ENCODE measurements around the gene KLHDC1.
A peak's percentile ranks its signal among the peaks of the same experiment; 100 is the strongest.
"Not testable (repeated sequence)": the region's sequence is repeated elsewhere in the genome, so short reads cannot be mapped to it uniquely, and the experiment has no call there.

The KLHDC1 gene

DNA sequence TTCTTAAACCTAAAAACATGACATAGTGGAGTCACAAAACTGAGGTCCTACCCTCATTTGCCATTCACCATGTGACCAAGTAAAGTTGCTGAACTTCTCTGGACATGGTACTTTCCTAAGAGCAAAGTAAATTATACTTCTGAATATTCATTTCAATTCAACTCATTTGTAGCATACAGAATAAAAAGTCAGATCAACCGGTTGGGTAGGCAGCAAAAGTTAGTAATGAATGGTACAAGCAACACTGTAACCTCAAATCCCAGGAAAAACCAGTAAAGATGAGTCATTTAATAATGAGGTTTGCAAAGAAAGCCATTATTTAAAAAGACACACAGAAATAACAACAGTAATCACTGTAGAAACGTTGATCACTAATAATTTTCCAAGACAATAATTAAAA, 13.6 kb upstream of the KLHDC1 start:
- TF ChIP-seq POLR2AphosphoS5 (IDR thresholded peaks at IDR 0.05; ENCODE audit: low read depth, low read length): no peak
- FAIRE-seq (no peak), DNase-seq (ENCODE audit: insufficient read length, low spot score) (no peak)

DNA sequence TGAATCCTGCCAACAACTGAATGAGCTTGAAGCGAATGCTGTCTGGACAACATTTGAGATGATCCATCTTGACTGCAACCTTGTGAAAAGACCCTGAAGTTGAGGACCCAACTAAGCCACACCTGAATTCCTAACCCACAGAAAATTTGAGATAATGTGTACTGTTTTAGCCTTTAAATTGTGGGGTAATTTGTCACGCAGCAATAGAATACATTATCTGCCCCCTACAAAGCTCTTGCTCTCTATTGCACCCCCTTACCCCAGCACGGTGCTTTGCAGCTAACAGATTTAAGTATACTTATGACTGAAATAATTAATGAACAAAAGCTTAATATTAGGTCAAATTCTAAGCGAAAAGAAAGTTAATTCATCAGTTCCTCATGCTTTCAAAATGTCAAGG, 6.5 kb upstream of the KLHDC1 start:
- TF ChIP-seq POLR2AphosphoS5 (IDR thresholded peaks at IDR 0.05; ENCODE audit: low read depth, low read length) (no peak), POU2F2 (IDR thresholded peaks at IDR 0.05; ENCODE audit: low read depth, low read length) (no peak), PAX5 (IDR thresholded peaks at IDR 0.05; ENCODE audit: insufficient read depth, low read length, severe bottlenecking) (no peak), TAF1 (IDR thresholded peaks at IDR 0.05; ENCODE audit: low read depth, low read length) (no peak), POLR2A (IDR thresholded peaks at IDR 0.05; ENCODE audit: low read depth, low read length) (no peak)
- DNase-seq (ENCODE audit: insufficient read length, low spot score) (no peak), FAIRE-seq (no peak)

DNA sequence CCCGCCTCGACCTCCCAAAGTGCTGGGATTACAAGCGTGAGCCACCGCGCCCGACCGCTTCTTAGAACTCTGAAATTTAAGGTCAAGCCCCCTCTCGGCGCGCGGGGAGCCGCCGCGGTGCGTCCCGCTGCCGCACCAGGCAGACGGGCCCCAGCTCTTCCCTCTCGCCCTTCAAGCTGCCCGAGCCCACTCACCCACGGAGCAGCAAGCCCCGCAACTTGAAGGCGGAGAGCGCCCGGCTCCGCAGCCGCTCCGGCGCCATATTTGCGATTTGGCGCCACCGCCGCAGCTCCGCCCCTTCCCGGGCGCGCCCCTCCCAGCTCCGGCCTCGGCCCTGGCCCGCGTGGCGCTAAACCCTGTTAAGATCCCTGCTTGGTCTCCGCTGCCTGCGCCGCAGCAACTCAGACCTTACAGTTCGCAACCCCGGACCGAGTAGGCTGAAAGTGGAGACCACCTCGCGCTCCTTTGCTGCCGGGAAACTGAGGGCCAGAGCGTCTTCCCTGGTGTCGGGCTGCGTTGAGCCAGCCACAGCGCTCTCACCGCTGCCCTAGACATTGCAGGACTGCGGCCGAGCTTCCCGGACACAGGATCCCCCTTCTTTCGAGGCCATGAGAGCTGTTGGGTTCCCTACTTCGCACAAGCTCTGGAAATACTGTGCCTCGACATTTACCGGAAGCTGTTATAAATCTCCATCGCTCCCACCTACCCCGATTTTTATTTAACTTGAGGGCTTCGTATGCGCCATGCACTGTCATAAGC, 4.8 kb upstream of the KLHDC1 start, which contains the start of gene POLE2:
Gene POLE2 (minus strand): TSS at position 273 of the 759 bp plus-strand sequence. CDS start 11 bp downstream, at position 262.
- FAIRE-seq (peak; percentile 95), DNase-seq (ENCODE audit: insufficient read length, low spot score) (peak; percentile 74)
- TF ChIP-seq PAX5 (IDR thresholded peaks at IDR 0.05; ENCODE audit: insufficient read depth, low read length, severe bottlenecking) (no peak), POLR2A (IDR thresholded peaks at IDR 0.05; ENCODE audit: low read depth, low read length) (peak; percentile 59), POLR2AphosphoS5 (IDR thresholded peaks at IDR 0.05; ENCODE audit: low read depth, low read length) (peak; percentile 38; the same call in 1 of the 2 replicates), TAF1 (IDR thresholded peaks at IDR 0.05; ENCODE audit: low read depth, low read length) (peak; percentile 74), SPI1 (IDR thresholded peaks at IDR 0.05; ENCODE audit: low read depth, low read length) (no peak), POU2F2 (IDR thresholded peaks at IDR 0.05; ENCODE audit: low read depth, low read length) (0 out of 2 replicates have a peak, but pooled peaks have one; percentile 30)

DNA sequence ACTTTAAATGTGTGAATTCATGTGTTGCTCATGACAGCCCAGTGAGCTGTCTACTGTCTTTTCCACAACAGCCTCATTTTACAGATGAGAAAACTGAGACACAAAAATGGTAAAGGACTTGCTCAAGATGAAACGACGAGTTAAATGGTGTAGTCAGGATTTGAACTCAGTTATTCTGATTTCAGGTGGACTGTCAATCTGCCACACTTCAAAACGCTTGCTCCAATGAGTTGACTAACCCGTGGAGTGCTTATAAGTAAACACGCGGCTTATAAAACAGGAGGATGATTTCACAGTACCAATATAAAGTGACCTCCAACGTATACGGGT, 4.3 kb upstream of the KLHDC1 start:
- FAIRE-seq (no peak), DNase-seq (ENCODE audit: insufficient read length, low spot score) (no peak)
- no peak for TF ChIP-seq SPI1 (IDR thresholded peaks at IDR 0.05; ENCODE audit: low read depth, low read length)
- no peak for TF ChIP-seq TAF1 (IDR thresholded peaks at IDR 0.05; ENCODE audit: low read depth, low read length)
- TF ChIP-seq PAX5 (IDR thresholded peaks at IDR 0.05; ENCODE audit: insufficient read depth, low read length, severe bottlenecking): no peak
- TF ChIP-seq POLR2A (IDR thresholded peaks at IDR 0.05; ENCODE audit: low read depth, low read length): no peak
- no peak for TF ChIP-seq POU2F2 (IDR thresholded peaks at IDR 0.05; ENCODE audit: low read depth, low read length)
- TF ChIP-seq POLR2AphosphoS5 (IDR thresholded peaks at IDR 0.05; ENCODE audit: low read depth, low read length): no peak

DNA sequence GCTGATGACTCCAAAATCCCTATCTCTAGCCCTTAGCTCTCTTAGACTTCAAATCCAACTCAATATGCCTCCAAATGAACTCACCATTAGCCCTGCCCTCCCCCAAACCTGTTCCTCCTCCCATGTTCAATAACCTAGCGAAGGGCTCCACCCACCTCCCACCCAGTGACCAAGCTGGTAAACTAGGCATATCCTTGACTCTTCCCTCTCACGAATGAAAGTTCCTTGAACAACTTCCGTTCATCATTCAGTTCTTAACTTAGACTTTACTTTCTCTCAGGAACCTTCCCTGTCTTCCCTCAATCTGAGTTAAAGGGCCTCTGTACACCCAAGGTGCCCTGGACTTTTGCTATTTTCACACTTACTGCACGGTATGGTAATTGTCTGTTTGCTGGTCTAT, 1.9 kb upstream of the KLHDC1 start:
- no peak for TF ChIP-seq POU2F2 (IDR thresholded peaks at IDR 0.05; ENCODE audit: low read depth, low read length)
- FAIRE-seq (no peak), DNase-seq (ENCODE audit: insufficient read length, low spot score) (no peak)

DNA sequence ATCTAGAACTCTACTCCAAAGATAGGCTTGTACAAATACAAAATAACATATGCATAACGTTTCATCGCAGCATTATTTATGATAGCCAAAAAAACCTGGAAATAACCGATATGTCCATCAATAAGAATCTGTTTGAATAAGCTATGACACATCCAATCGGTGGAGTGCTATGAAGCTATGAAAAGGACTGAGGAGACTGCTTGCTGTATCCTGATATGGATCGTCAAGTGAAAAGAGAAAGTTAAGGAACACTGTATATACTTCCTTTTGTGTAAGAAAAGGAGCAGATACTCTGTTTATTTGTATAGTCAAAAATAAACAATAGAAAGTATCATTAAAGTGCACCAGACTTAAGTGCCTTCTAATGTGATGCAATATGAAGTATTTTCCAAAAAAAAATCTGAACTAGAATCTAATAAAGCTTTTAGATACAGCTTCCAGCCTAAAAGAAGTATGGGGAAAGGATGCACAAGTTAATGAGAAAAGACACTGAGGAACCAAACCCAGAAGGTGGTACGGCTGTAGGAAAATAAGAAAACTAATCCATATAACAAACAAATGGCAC, 645 bp upstream of the KLHDC1 start:
- TF ChIP-seq TAF1 (IDR thresholded peaks at IDR 0.05; ENCODE audit: low read depth, low read length): no peak
- TF ChIP-seq POU2F2 (IDR thresholded peaks at IDR 0.05; ENCODE audit: low read depth, low read length): no peak
- TF ChIP-seq POLR2AphosphoS5 (IDR thresholded peaks at IDR 0.05; ENCODE audit: low read depth, low read length): no peak
- TF ChIP-seq SPI1 (IDR thresholded peaks at IDR 0.05; ENCODE audit: low read depth, low read length): no peak
- TF ChIP-seq POLR2A (IDR thresholded peaks at IDR 0.05; ENCODE audit: low read depth, low read length): no peak
- TF ChIP-seq PAX5 (IDR thresholded peaks at IDR 0.05; ENCODE audit: insufficient read depth, low read length, severe bottlenecking): no peak
- DNase-seq (ENCODE audit: insufficient read length, low spot score) (no peak), FAIRE-seq (no peak)

DNA sequence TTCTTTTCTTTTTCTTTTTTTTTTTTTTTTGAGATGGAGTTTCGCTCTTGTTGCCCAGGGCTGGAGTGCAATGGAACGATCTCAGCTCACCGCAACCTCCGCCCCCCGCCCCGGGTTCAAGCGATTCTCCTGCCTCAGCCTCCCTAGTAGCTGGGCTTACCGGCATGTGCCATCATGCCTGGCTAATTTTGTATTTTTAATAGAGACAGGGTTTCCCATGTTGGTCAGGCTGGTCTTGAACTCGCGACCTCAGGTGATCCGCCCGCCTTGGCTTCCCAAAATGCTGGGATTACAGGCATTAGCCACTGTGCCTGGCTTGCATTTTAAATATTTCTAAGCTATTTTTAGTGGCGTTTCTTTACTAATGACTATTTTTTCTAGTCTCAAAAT, 810 bp downstream of the KLHDC1 start:
- DNase-seq (ENCODE audit: insufficient read length, low spot score); FAIRE-seq: not testable (repeated sequence)

DNA sequence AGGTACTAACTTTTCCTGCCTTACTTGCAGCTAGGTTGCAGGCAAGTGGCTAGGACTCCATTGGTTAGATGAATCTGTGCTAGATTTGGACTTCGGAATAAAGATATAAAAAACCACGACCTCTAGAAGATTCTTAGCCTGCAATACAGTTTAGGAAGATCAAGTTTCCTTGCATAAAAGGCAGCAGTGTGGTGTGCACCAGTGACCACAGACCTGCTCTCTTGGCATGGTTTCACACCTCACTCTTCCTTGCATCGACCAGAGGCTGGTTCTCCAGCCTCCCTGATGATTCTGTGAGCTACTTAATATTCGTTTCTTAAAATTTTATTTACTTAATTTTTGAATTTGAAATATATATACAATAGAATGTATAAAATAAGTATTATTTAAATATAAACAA, 9.8 kb downstream of the KLHDC1 start:
- DNase-seq (ENCODE audit: insufficient read length, low spot score): no peak
- FAIRE-seq: no peak

DNA sequence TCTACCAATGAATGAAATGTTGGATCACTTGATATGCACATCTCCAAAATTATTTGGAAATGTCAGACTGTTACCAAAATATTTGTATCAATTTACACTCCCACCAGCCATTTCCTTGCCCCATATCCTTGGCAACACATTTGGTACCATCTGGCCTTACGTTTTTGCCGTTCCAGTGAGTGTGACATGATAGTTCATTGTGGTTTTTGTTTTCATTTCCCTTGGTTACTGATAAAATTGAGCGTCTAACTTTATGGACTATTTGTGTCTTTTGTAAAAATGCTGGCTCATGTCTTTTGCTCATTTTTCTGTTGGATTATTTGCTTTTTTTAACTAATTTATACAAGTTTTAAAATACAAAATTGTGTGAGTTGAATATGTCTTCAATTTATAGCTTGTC, 11.0 kb downstream of the KLHDC1 start:
- DNase-seq (ENCODE audit: insufficient read length, low spot score) (no peak), FAIRE-seq (no peak)
- TF ChIP-seq POLR2AphosphoS5 (IDR thresholded peaks at IDR 0.05; ENCODE audit: low read depth, low read length): no peak
- no peak for TF ChIP-seq TAF1 (IDR thresholded peaks at IDR 0.05; ENCODE audit: low read depth, low read length)
- TF ChIP-seq PAX5 (IDR thresholded peaks at IDR 0.05; ENCODE audit: insufficient read depth, low read length, severe bottlenecking): no peak
- no peak for TF ChIP-seq POU2F2 (IDR thresholded peaks at IDR 0.05; ENCODE audit: low read depth, low read length)
- TF ChIP-seq POLR2A (IDR thresholded peaks at IDR 0.05; ENCODE audit: low read depth, low read length): no peak
- TF ChIP-seq SPI1 (IDR thresholded peaks at IDR 0.05; ENCODE audit: low read depth, low read length): no peak

More for the DNA sequence above, 9.8 kb downstream of the KLHDC1 start:
- TF ChIP-seq SPI1 (IDR thresholded peaks at IDR 0.05; ENCODE audit: low read depth, low read length) (no peak), TAF1 (IDR thresholded peaks at IDR 0.05; ENCODE audit: low read depth, low read length) (no peak), POLR2A (IDR thresholded peaks at IDR 0.05; ENCODE audit: low read depth, low read length) (no peak), POU2F2 (IDR thresholded peaks at IDR 0.05; ENCODE audit: low read depth, low read length) (no peak), PAX5 (IDR thresholded peaks at IDR 0.05; ENCODE audit: insufficient read depth, low read length, severe bottlenecking) (no peak), POLR2AphosphoS5 (IDR thresholded peaks at IDR 0.05; ENCODE audit: low read depth, low read length) (no peak)

DNA sequence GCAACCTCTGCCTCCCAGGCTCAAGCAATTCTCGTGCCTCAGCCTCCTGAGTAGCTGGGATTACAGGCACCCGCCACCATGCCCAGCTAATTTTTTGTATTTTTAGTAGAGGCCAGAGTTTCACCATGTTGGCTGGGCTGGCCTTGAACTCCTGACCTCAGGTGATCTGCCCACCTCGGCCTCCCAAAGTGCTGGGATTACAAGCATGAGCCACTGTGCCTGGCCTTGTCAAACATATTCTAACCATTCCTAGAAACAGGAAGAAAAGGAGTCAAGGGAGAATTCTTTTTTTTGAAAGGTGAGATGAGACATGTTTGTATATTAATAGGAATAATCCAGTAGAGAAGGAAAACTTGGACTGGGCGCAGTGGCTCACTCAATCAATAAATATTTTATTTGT, 11.6 kb downstream of the KLHDC1 start:
- not testable (repeated sequence) for FAIRE-seq; DNase-seq (ENCODE audit: insufficient read length, low spot score)

DNA sequence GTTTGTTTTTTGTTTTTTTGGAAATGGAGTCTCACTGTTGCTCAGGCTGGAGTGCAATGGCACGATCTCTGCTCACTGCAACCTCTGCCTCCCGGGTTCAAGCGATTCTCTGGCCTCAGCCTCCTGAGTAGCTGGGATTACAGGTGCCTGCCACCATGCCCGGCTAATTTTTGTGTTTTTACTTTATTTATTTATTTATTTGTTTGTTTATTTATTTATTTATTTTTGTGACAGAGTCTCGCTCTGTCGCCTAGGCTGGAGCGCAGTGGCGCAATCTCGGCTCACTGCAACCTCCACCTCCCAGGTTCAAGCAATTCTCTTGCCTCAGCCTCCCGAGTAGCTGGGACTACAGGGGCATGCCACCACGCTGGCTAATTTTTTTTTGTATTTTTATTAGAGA, 18.1 kb downstream of the KLHDC1 start:
- FAIRE-seq; DNase-seq (ENCODE audit: insufficient read length, low spot score): not testable (repeated sequence)

All from GM12891 (cell line).